Naive thymus-derived CD4-positive, alpha-beta T cell (primary cell): ENCODE measurements around the gene AMBRA1. TPM values are rescaled to one million over a fixed set of nuclear protein-coding genes. Genes with fewer than 3 reads are reported as not detected.
A peak's percentile ranks its signal among the peaks of the same experiment; 100 is the strongest.

Experiments
- ATAC-seq: fragments of 150-1000 bp; cut with Tn5 transposase; 2 replicates; pipeline ENCODE4 v1.10.0; 2021; ENCODE audit warnings: mild to moderate bottlenecking, moderate library complexity
- CTCF ChIA-PET: fragments of 350-600 bp; sonication (Branson Sonifier 250); formaldehyde crosslinking; loops from one replicate; lab custom pipeline; 2021; ENCODE audit warnings: antibody characterized with exemption; lab: Charles Lee
- POLR2A ChIA-PET: fragments of 350-600 bp; sonication (Branson Sonifier 250); formaldehyde crosslinking; loops from one replicate; lab custom pipeline; 2021; ENCODE audit warnings: antibody characterized with exemption, inconsistent platforms; lab: Charles Lee
- DNase-seq, 9 donors: peaks; one replicate each; pipeline versions ENCODE4 v3.0.0 to v3.0.0-alpha.2; 2020 to 2022; ENCODE audit warnings: mixed read lengths in 1 of 9
- H3K27ac ChIP-seq: one replicate; pipeline ENCODE4 v1.7.0; 2013; ENCODE audit warnings: mild to moderate bottlenecking, low read depth, low read length, moderate library complexity
- H3K27me3 ChIP-seq, 2 donors: one replicate each; pipeline ENCODE4 v1.7.0; 2013; ENCODE audit warnings: low read length in 2 of 2, mild to moderate bottlenecking in 2 of 2, moderate library complexity in 2 of 2; ENCODE audit not compliant: control insufficient read depth in 2 of 2, insufficient read depth in 2 of 2
- H3K36me3 ChIP-seq, 3 experiments: 1 replicate in 2 of 3; 2 replicates in 1 of 3; pipeline ENCODE4 v1.7.0; 2013; ENCODE audit warnings: low read length in 3 of 3, mild to moderate bottlenecking in 3 of 3, moderate library complexity in 1 of 3; ENCODE audit not compliant: insufficient read depth in 3 of 3, control insufficient read depth in 2 of 3
- H3K4me1 ChIP-seq, 2 donors: one replicate each; pipeline ENCODE4 v1.7.0; 2013; ENCODE audit warnings: low read length in 2 of 2, mild to moderate bottlenecking in 2 of 2, moderate library complexity in 1 of 2; ENCODE audit not compliant: control insufficient read depth in 2 of 2, insufficient read depth in 2 of 2
- H3K4me3 ChIP-seq: 2 replicates; pipeline ENCODE4 v1.7.0; 2013; ENCODE audit warnings: mild to moderate bottlenecking, low read length
- H3K9me3 ChIP-seq, 3 experiments: 1 replicate in 2 of 3; 2 replicates in 1 of 3; pipeline ENCODE4 v1.7.0; 2013; ENCODE audit warnings: low read length in 3 of 3; ENCODE audit not compliant: control insufficient read depth in 2 of 3
- H3K27ac Mint-ChIP-seq, 9 donors: one replicate each; pipeline ENCODE4 v1.8.0; 2020 to 2022; ENCODE audit warnings: mixed read lengths in 9 of 9, mild to moderate bottlenecking in 8 of 9, moderate library complexity in 5 of 9, inconsistent platforms in 2 of 9
- H3K27me3 Mint-ChIP-seq, 5 donors: one replicate each; pipeline ENCODE4 v1.8.0; 2021 to 2022; ENCODE audit warnings: mixed read lengths in 5 of 5, mild to moderate bottlenecking in 1 of 5
- H3K36me3 Mint-ChIP-seq, 5 donors: one replicate each; pipeline ENCODE4 v1.8.0; 2020 to 2022; ENCODE audit warnings: mixed read lengths in 5 of 5, mild to moderate bottlenecking in 3 of 5, inconsistent platforms in 1 of 5
- H3K4me1 Mint-ChIP-seq, 7 donors: one replicate each; pipeline ENCODE4 v1.8.0; 2020 to 2022; ENCODE audit warnings: mixed read lengths in 7 of 7, mild to moderate bottlenecking in 3 of 7, inconsistent platforms in 1 of 7
- H3K4me3 Mint-ChIP-seq, 10 donors: one replicate each; pipeline ENCODE4 v1.8.0; 2020 to 2022; ENCODE audit warnings: mild to moderate bottlenecking in 10 of 10, mixed read lengths in 10 of 10, moderate library complexity in 6 of 10, inconsistent platforms in 2 of 10
- H3K9me3 Mint-ChIP-seq, 11 donors: one replicate each; pipeline ENCODE4 v1.8.0; 2020 to 2022; ENCODE audit warnings: mixed read lengths in 11 of 11, mild to moderate bottlenecking in 4 of 11, inconsistent platforms in 1 of 11, moderate library complexity in 1 of 11
- intact Hi-C, 2 donors: fragments of 100-400 bp; cut with micrococcal nuclease; formaldehyde crosslinking; loops; one replicate each; pipeline ENCODE4 v1.15.1; 2023
- polyA plus RNA-seq, 2 donors: library from polyadenylated mRNA; unstranded; fragments of 300-500 nt; fragmentation: Illumina TruSeq; gene quantifications; one replicate each; pipeline ENCODE4 v1.2.3, GENCODE V29; 2021
- total RNA-seq, 6 experiments: library from RNA in 5 of 6; stranded (reverse) in 5 of 6; gene quantifications; 1 replicate in 5 of 6; 2 replicates in 1 of 6; pipeline ENCODE4 v1.2.3 and lab custom pipeline; 2021 to 2026

Gene AMBRA1
- total and polyA plus RNA-seq, 7 experiments from 2014 or later: 8.9 to 48.7 (median 41.2) TPM

- H3K36me3 Mint-ChIP-seq: peaks cover 4 to 48% (median 28%) of the 10 kb centered on the region in 5 donors
- ATAC-seq: no peak
- H3K4me3 Mint-ChIP-seq: no peak overlapping the region
- no peaks in the 10 kb centered on the region for H3K9me3 Mint-ChIP-seq
- Histone ChIP-seq H3K27ac (no peak overlapping the region), H3K36me3 (peaks cover 14 to 49% (median 27%) of the 10 kb centered on the region in 3 experiments), H3K9me3 (no peaks in the 10 kb centered on the region), H3K27me3 (no peaks in the 10 kb centered on the region), H3K4me3 (no peak overlapping the region), H3K4me1 (no peaks in the 10 kb centered on the region)
- CTCF ChIA-PET: interaction anchor here (0.6 to 0.7 kb wide), 2 partner anchors 578 to 940 kb away, joined by 3 to 5 read pairs; no protein-coding TSS in a partner anchor
- H3K4me1 Mint-ChIP-seq: peaks cover 4 to 24% (median 13%) of the 10 kb centered on the region in 7 donors
- H3K27ac Mint-ChIP-seq: peak overlapping the region in 2 of 9 donors; percentile 7 to 82
- DNase-seq: no peak
- POLR2A ChIA-PET: interaction anchor here (2.0 kb wide), 1 partner anchor 10 kb away, joined by 6 read pairs; no protein-coding TSS in a partner anchor
- intact Hi-C loops: no loop called here
- H3K27me3 Mint-ChIP-seq: no peaks in the 10 kb centered on the region
Measured at GRCh38 chr11:46547579-46547978, 46.2 kb downstream of the AMBRA1 start.

DNA sequence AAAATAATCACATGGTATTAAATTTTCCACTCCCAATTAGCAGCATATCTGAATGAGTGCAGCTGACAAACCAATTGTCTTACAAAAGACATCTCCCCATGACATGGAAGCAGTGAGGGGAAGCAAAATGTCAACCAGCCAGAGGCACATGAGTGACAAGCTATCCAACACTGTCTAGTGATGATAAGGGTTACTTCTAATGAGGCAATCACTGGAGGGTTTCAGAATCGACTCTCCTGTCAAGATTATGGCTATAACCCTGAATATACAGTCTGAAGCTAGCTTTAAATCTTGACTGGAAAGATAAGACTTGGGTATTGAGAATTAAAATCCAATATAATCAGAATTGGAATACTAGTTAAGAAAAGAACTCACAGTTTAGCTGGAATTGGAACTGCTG, 50.3 kb downstream of the AMBRA1 start:
- peaks cover 12 to 66% (median 34%) of the 10 kb centered on the region in 5 donors for H3K36me3 Mint-ChIP-seq
- H3K27ac Mint-ChIP-seq: peak overlapping the region in 1 of 9 donors; percentile 18
- CTCF ChIA-PET: no interaction called here

DNA sequence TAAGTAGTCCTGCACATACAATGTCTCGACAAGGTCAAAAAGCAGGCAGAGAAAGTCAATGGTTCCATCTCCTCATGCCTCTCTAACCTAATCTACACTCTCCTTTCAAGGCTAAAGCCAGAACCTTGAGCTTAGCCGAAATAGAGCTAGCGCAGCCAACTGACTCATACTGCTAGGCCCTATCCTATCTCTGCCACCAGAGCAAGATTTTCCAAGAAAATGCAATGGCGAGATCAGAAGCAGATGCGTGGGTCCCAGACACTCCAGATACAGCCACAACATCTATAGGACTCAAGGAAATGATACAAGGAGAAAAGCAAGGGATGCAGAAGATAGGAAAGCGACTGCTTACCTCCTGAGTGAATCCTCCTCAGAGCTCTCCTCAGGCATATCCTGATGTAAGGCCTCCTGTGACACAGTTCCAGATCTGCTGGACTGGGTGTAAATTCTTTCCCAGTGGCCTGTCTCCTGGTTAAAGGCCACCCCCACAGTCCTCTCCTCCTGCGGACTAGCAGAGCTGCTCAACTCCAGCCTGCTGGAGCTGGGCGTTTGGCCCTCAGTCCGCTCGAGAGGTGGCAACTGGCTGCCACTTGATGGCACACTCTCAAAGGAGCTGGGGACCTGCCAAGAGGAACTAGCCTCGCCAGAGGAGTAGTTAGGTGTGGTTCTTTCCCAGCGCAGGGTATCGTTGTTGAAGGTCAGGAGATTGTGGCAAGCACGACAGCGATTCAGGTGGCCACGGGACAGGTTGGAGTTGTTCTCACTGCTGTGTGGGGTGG, 52.0 kb downstream of the AMBRA1 start:
- Histone ChIP-seq H3K27me3 (no peaks in the 10 kb centered on the region), H3K4me3 (no peak overlapping the region), H3K27ac (no peak overlapping the region), H3K9me3 (no peaks in the 10 kb centered on the region), H3K36me3 (peaks cover 18 to 67% (median 50%) of the 10 kb centered on the region in 3 experiments), H3K4me1 (peaks cover 0 to 3% of the 10 kb centered on the region in 2 donors)
- POLR2A ChIA-PET: interaction anchor here (1.6 kb wide), 1 partner anchor 19 kb away, joined by 3 read pairs; no protein-coding TSS in a partner anchor
- no peaks in the 10 kb centered on the region for H3K27me3 Mint-ChIP-seq
- intact Hi-C loops: no loop called here
- no peak for ATAC-seq
- peak overlapping the region in 2 of 9 donors; percentile 46 to 72 for H3K27ac Mint-ChIP-seq
- H3K4me3 Mint-ChIP-seq: no peak overlapping the region
- H3K9me3 Mint-ChIP-seq: no peaks in the 10 kb centered on the region
- peaks cover 12 to 55% (median 27%) of the 10 kb centered on the region in 5 donors for H3K36me3 Mint-ChIP-seq
- no peak for DNase-seq
- H3K4me1 Mint-ChIP-seq: peaks cover 6 to 23% (median 11%) of the 10 kb centered on the region in 7 donors
- CTCF ChIA-PET: no interaction called here

More for the DNA sequence above, 50.3 kb downstream of the AMBRA1 start:
- no peak overlapping the region for H3K4me3 ChIP-seq
- intact Hi-C loops: no loop called here
- ATAC-seq (no peak), DNase-seq (no peak)
- peaks cover 0 to 22% (median 2%) of the 10 kb centered on the region in 7 donors for H3K4me1 Mint-ChIP-seq
- no peak overlapping the region for H3K4me3 Mint-ChIP-seq
- POLR2A ChIA-PET: no interaction called here
- H3K27me3 Mint-ChIP-seq: no peaks in the 10 kb centered on the region
- H3K27me3 ChIP-seq: no peaks in the 10 kb centered on the region
- no peaks in the 10 kb centered on the region for H3K9me3 Mint-ChIP-seq
- no peaks in the 10 kb centered on the region for H3K9me3 ChIP-seq
- no peak overlapping the region for H3K27ac ChIP-seq
- H3K4me1 ChIP-seq: no peaks in the 10 kb centered on the region
- peaks cover 18 to 75% (median 50%) of the 10 kb centered on the region in 3 experiments for H3K36me3 ChIP-seq

- no peak for DNase-seq
- H3K27me3 Mint-ChIP-seq: no peaks in the 10 kb centered on the region
- H3K4me1 Mint-ChIP-seq: peaks cover 12 to 33% (median 19%) of the 10 kb centered on the region in 7 donors
- H3K9me3 Mint-ChIP-seq: no peaks in the 10 kb centered on the region
- Histone ChIP-seq H3K36me3 (peaks cover 15 to 57% (median 43%) of the 10 kb centered on the region in 3 experiments), H3K27ac (no peak overlapping the region), H3K4me1 (peaks cover 0 to 3% of the 10 kb centered on the region in 2 donors), H3K9me3 (no peaks in the 10 kb centered on the region), H3K4me3 (no peak overlapping the region), H3K27me3 (no peaks in the 10 kb centered on the region)
- peaks cover 12 to 47% (median 21%) of the 10 kb centered on the region in 5 donors for H3K36me3 Mint-ChIP-seq
- no peak overlapping the region for H3K4me3 Mint-ChIP-seq
- POLR2A ChIA-PET: interaction anchor here (1.6 kb wide), 1 partner anchor 20 kb away, joined by 3 read pairs; no protein-coding TSS in a partner anchor
- CTCF ChIA-PET: interaction anchor here (0.7 kb wide), 1 partner anchor 1187 kb away, joined by 3 read pairs; no protein-coding TSS in a partner anchor
- peak overlapping the region in 3 of 9 donors; percentile 5 to 49 (median 31) for H3K27ac Mint-ChIP-seq
- intact Hi-C loops: no loop called here
- no peak for ATAC-seq
Measured at GRCh38 chr11:46540807-46541206, 53.0 kb downstream of the AMBRA1 start.

GRCh38 chr11:46537537-46538295, 56.1 kb downstream of the AMBRA1 start:
- Histone ChIP-seq H3K4me1 (peaks cover 0 to 3% of the 10 kb centered on the region in 2 donors), H3K36me3 (peaks cover 5 to 28% (median 23%) of the 10 kb centered on the region in 3 experiments), H3K27ac (no peak overlapping the region), H3K27me3 (no peaks in the 10 kb centered on the region), H3K9me3 (no peaks in the 10 kb centered on the region), H3K4me3 (no peak overlapping the region)
- Mint-ChIP-seq H3K36me3 (peaks cover 6 to 22% (median 9%) of the 10 kb centered on the region in 5 donors), H3K9me3 (no peaks in the 10 kb centered on the region), H3K27me3 (no peaks in the 10 kb centered on the region), H3K27ac (peak overlapping the region in 4 of 9 donors; percentile 2 to 38 (median 16)), H3K4me3 (no peak overlapping the region), H3K4me1 (peaks cover 14 to 58% (median 39%) of the 10 kb centered on the region in 7 donors)
- DNase-seq (peak in 8 of 9 donors; percentile 33 to 75 (median 66)), ATAC-seq (peak; percentile 88)
- ChIA-PET POLR2A (interaction anchor here (1.5 kb wide), 1 partner anchor 10 kb away, joined by 6 read pairs; no protein-coding TSS in a partner anchor), CTCF (interaction anchor here (0.6 to 1.5 kb wide), 6 partner anchors 12 to 299 kb away, joined by 3 to 6 read pairs (median 3); no protein-coding TSS in a partner anchor)
- intact Hi-C loops: loop anchor here (1.0 to 5.0 kb wide), 9 partner anchors 8 to 572 kb away; partner anchors contain the start of gene DGKZ (in 1 of the 2)

DNA sequence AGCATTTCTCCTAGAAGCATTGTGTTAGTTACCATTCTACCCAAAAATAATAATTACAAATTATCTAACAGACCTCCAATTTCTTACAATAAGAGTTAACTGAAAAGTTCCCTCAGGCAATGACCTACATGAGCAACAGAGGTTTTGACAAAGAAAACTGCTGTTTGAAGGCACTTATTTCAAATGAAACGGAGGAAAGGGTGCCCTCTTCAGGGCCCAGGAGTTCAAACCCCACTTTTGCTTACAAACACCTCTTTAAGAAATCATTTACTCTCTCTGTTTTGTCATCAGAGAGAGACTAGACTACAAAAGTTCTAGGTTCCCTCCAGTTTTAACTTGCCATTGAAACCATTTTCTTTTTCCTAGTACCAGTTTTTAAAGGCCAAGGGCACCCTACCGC, 56.7 kb downstream of the AMBRA1 start:
- H3K36me3 Mint-ChIP-seq: peaks cover 4 to 18% (median 9%) of the 10 kb centered on the region in 5 donors
- peaks cover 14 to 61% (median 41%) of the 10 kb centered on the region in 7 donors for H3K4me1 Mint-ChIP-seq
- no peaks in the 10 kb centered on the region for H3K9me3 Mint-ChIP-seq
- H3K4me3 Mint-ChIP-seq: no peak overlapping the region
- no peaks in the 10 kb centered on the region for H3K27me3 Mint-ChIP-seq
- H3K4me1 ChIP-seq: peaks cover 0 to 3% of the 10 kb centered on the region in 2 donors
- no peaks in the 10 kb centered on the region for H3K27me3 ChIP-seq
- intact Hi-C loops: loop anchor here (1.0 to 5.0 kb wide), 5 partner anchors 47 to 298 kb away; partner anchors contain the start of gene DGKZ (in 1 of the 2)
- no peak overlapping the region for H3K27ac Mint-ChIP-seq
- H3K9me3 ChIP-seq: no peaks in the 10 kb centered on the region
- H3K4me3 ChIP-seq: no peak overlapping the region
- ATAC-seq (no peak), DNase-seq (no peak)
- no peak overlapping the region for H3K27ac ChIP-seq
- POLR2A ChIA-PET: interaction anchor here (1.5 kb wide), 1 partner anchor 11 kb away, joined by 6 read pairs; no protein-coding TSS in a partner anchor
- H3K36me3 ChIP-seq: peaks cover 0 to 22% (median 18%) of the 10 kb centered on the region in 3 experiments
- CTCF ChIA-PET: interaction anchor here (1.5 kb wide), 2 partner anchors 47 to 59 kb away, joined by 3 to 6 read pairs; no protein-coding TSS in a partner anchor
